ENCODE data around the gene TOX2. TPM values are rescaled to one million over a fixed set of nuclear protein-coding genes. Genes with fewer than 3 reads are reported as not detected.
A peak's percentile ranks its signal among the peaks of the same experiment; 100 is the strongest.

TOX2 gene
- total RNA-seq, 1 experiment from 2014 or later: 1.7 TPM

DNA sequence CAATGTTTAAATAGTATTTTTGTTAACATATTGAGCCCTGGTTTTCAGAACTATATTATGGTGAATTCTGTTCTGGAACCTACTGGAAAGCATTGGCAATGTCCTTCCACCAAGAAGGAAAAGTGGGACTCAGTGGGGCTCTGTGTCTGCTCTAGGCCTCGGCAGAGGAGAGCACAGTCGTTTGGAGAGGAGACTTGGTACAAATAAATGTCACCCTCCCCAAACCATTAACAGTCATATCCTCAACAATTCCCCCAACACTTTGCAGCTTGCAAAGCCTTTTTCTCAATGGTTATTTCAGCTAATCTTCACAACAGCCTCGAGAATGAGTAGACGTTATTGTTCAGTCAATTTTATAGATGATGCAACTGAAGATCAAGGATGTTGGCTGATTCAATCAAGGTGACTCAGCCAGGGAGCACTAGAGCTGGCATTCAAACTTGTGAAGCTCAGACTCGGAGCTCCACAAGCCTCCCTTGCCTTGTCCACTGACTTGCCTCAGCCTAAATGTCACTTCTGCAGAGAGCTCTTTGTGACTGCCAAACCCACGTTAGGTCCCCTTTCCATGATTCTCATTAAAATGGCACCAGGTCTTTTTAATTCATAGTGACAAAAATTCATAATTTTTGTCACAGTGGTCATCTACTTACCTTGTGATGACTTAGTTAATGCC is 60.6 kb downstream of the TOX2 start:
- Histone ChIP-seq H4K20me1 (ENCODE audit: control insufficient read depth, insufficient read depth, insufficient read length) (no peaks in the 10 kb centered on the region), H3K9me3 (ENCODE audit: control insufficient read depth, low read depth, low read length) (no peaks in the 10 kb centered on the region), H3K79me1 (ENCODE audit: insufficient read depth, low read depth, low read length, poor library complexity, severe bottlenecking) (no peaks in the 10 kb centered on the region), H3K23ac (ENCODE audit: insufficient read length, low read depth, low read length) (no peak overlapping the region), H4K5ac (ENCODE audit: insufficient read length, low read depth, low read length) (no peak overlapping the region), H3K4ac (ENCODE audit: low read depth, low read length) (no peak overlapping the region), H2BK15ac (ENCODE audit: low read depth, low read length) (no peak overlapping the region), H3T11ph (ENCODE audit: low read length) (no peak overlapping the region), H3K27ac (ENCODE audit: insufficient read length, low read depth, low read length) (no peak overlapping the region), H3K9ac (ENCODE audit: extremely low read depth, insufficient read length, low read length) (no peak overlapping the region), H3K18ac (ENCODE audit: insufficient read length, low read depth, low read length) (no peak overlapping the region), H3K23me2 (ENCODE audit: insufficient read length, low read depth, low read length, poor library complexity, severe bottlenecking) (no peaks in the 10 kb centered on the region), H2BK20ac (ENCODE audit: low read depth, low read length, poor library complexity, severe bottlenecking) (no peak overlapping the region), H2AK5ac (ENCODE audit: insufficient read length, low read length) (no peak overlapping the region), H3K14ac (ENCODE audit: insufficient read depth, low read length) (no peak overlapping the region), H3K56ac (ENCODE audit: insufficient read length, low read depth, low read length) (no peak overlapping the region), H3K79me2 (ENCODE audit: insufficient read depth, low read length) (no peaks in the 10 kb centered on the region), H2BK5ac (ENCODE audit: insufficient read length, low read length) (no peak overlapping the region), H2BK12ac (ENCODE audit: insufficient read length, low read depth, low read length) (no peak overlapping the region), H2AFZ (ENCODE audit: low read length) (no peak overlapping the region), H3K4me1 (ENCODE audit: insufficient read depth, low read length) (no peaks in the 10 kb centered on the region), H2BK120ac (ENCODE audit: low read depth, low read length, poor library complexity, severe bottlenecking) (no peak overlapping the region), H3K4me2 (ENCODE audit: insufficient read depth, insufficient read length, low read length) (no peak overlapping the region), H4K8ac (replicated peaks; ENCODE audit: insufficient read length, low read depth, low read length) (no peak overlapping the region), H3K27me3 (ENCODE audit: insufficient read depth, low read length) (no peaks in the 10 kb centered on the region), H4K91ac (ENCODE audit: insufficient read length, low read depth, low read length) (no peak overlapping the region)
- no peaks in the 10 kb centered on the region for H3K4me1 Mint-ChIP-seq
- peak overlapping the region in 1 of 3 experiments; percentile 86; a peak in 2 of 7 replicates for H3K27ac Mint-ChIP-seq
- H3K27me3 Mint-ChIP-seq (ENCODE audit: low read depth): no peaks in the 10 kb centered on the region; the same call in 1 of the 2 replicates
- DNase-seq: no peak
- TF ChIP-seq, protein P1, sequence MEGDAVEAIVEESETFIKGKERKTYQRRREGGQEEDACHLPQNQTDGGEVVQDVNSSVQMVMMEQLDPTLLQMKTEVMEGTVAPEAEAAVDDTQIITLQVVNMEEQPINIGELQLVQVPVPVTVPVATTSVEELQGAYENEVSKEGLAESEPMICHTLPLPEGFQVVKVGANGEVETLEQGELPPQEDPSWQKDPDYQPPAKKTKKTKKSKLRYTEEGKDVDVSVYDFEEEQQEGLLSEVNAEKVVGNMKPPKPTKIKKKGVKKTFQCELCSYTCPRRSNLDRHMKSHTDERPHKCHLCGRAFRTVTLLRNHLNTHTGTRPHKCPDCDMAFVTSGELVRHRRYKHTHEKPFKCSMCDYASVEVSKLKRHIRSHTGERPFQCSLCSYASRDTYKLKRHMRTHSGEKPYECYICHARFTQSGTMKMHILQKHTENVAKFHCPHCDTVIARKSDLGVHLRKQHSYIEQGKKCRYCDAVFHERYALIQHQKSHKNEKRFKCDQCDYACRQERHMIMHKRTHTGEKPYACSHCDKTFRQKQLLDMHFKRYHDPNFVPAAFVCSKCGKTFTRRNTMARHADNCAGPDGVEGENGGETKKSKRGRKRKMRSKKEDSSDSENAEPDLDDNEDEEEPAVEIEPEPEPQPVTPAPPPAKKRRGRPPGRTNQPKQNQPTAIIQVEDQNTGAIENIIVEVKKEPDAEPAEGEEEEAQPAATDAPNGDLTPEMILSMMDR (conservative IDR thresholded peaks at IDR 0.05): no peak
- H3K9me3 Mint-ChIP-seq: no peaks in the 10 kb centered on the region
- H3K36me3 Mint-ChIP-seq (ENCODE audit: insufficient read depth in 1 of 3, low read depth in 3 of 3): no peaks in the 10 kb centered on the region
- H3K4me3 Mint-ChIP-seq: no peak overlapping the region
- WGBS (ENCODE audit: extremely low coverage, insufficient read length, low lambda C conversion rate): no CpG with 5 or more reads among the region's 6 CpGs
